CD4-positive, alpha-beta memory T cell (primary cell): ENCODE results near the gene C10orf90. TPM values are rescaled to one million over a fixed set of nuclear protein-coding genes. Genes with fewer than 3 reads are reported as not detected.

Experiments used
- CTCF ChIA-PET: fragments of 350-600 bp; sonication (Branson Sonifier 250); formaldehyde crosslinking; loops from one replicate; lab custom pipeline; 2021; ENCODE audit warnings: inconsistent platforms; ENCODE audit not compliant: partially characterized antibody; lab: Charles Lee
- POLR2A ChIA-PET: fragments of 350-600 bp; sonication (Branson Sonifier 250); formaldehyde crosslinking; loops from one replicate; lab custom pipeline; 2021; ENCODE audit not compliant: partially characterized antibody; lab: Charles Lee
- DNase-seq, 5 donors: peaks; one replicate each; pipeline versions ENCODE4 v3.0.0 to v3.0.0-alpha.2; 2020 to 2022; ENCODE audit warnings: mixed read lengths in 1 of 5
- H3K27ac ChIP-seq: one replicate; pipeline ENCODE4 v1.7.0; 2013; ENCODE audit warnings: low read depth, low read length
- H3K27me3 ChIP-seq: 2 replicates; pipeline ENCODE4 v1.7.0; 2013; ENCODE audit warnings: mild to moderate bottlenecking, low read length, moderate library complexity; ENCODE audit not compliant: insufficient read depth
- H3K36me3 ChIP-seq: 2 replicates; pipeline ENCODE4 v1.7.0; 2013; ENCODE audit warnings: mild to moderate bottlenecking, low read length, moderate library complexity; ENCODE audit not compliant: insufficient read depth
- H3K4me1 ChIP-seq: 2 replicates; pipeline ENCODE4 v1.7.0; 2013; ENCODE audit warnings: mild to moderate bottlenecking, low read length, moderate library complexity; ENCODE audit not compliant: insufficient read depth
- H3K4me3 ChIP-seq, 2 donors: one replicate each; pipeline ENCODE4 v1.7.0; 2013; ENCODE audit warnings: low read length in 2 of 2, mild to moderate bottlenecking in 1 of 2
- H3K9me3 ChIP-seq, 2 donors: one replicate each; pipeline ENCODE4 v1.7.0; 2013; ENCODE audit warnings: low read length in 2 of 2, control low read depth in 1 of 2; ENCODE audit not compliant: control insufficient read depth in 1 of 2
- H3K27ac Mint-ChIP-seq, 7 donors: one replicate each; pipeline ENCODE4 v1.8.0; 2020 to 2021; ENCODE audit warnings: mixed read lengths in 7 of 7, mild to moderate bottlenecking in 6 of 7, inconsistent platforms in 3 of 7, moderate library complexity in 3 of 7
- H3K27me3 Mint-ChIP-seq, 2 donors: one replicate each; pipeline ENCODE4 v1.8.0; 2020 to 2021; ENCODE audit warnings: mixed read lengths in 2 of 2
- H3K36me3 Mint-ChIP-seq, 2 donors: one replicate each; pipeline ENCODE4 v1.8.0; 2020 to 2021; ENCODE audit warnings: mixed read lengths in 2 of 2, inconsistent platforms in 1 of 2, mild to moderate bottlenecking in 1 of 2
- H3K4me1 Mint-ChIP-seq, 4 donors: one replicate each; pipeline ENCODE4 v1.8.0; 2020 to 2021; ENCODE audit warnings: mixed read lengths in 4 of 4, mild to moderate bottlenecking in 1 of 4
- H3K4me3 Mint-ChIP-seq, 8 donors: one replicate each; pipeline ENCODE4 v1.8.0; 2020 to 2021; ENCODE audit warnings: mixed read lengths in 8 of 8, mild to moderate bottlenecking in 7 of 8, moderate library complexity in 6 of 8, inconsistent platforms in 3 of 8
- H3K9me3 Mint-ChIP-seq, 8 donors: one replicate each; pipeline ENCODE4 v1.8.0; 2020 to 2021; ENCODE audit warnings: mixed read lengths in 8 of 8, mild to moderate bottlenecking in 5 of 8, inconsistent platforms in 3 of 8, moderate library complexity in 1 of 8
- intact Hi-C: fragments of 100-400 bp; cut with micrococcal nuclease; formaldehyde crosslinking; loops from one replicate; pipeline ENCODE4 v1.15.1; 2023
- polyA plus RNA-seq, 2 donors: library from polyadenylated mRNA; unstranded; fragments of 300-500 nt; fragmentation: Illumina TruSeq; gene quantifications; one replicate each; pipeline ENCODE4 v1.2.3, GENCODE V29; 2021
- total RNA-seq, 2 experiments: library from RNA; stranded (reverse); gene quantifications; one replicate each; pipeline ENCODE4 v1.2.3, GENCODE V29; 2021

The C10orf90 gene
- total and polyA plus RNA-seq, 4 experiments from 2014 or later = not detected

- H3K4me1 ChIP-seq = no peaks in the 10 kb centered on the region
- no peaks in the 10 kb centered on the region for H3K36me3 Mint-ChIP-seq
- H3K27me3 Mint-ChIP-seq = no peaks in the 10 kb centered on the region
- H3K27me3 ChIP-seq = no peaks in the 10 kb centered on the region
- intact Hi-C loops = no loop called here
- DNase-seq = no peak
- no peak overlapping the region for H3K4me3 Mint-ChIP-seq
- H3K36me3 ChIP-seq = no peaks in the 10 kb centered on the region
- no peak overlapping the region for H3K27ac ChIP-seq
- ChIA-PET POLR2A (no interaction called here), CTCF (no interaction called here)
- H3K4me3 ChIP-seq = no peak overlapping the region
- peaks cover 0 to 2% (median 0%) of the 10 kb centered on the region in 8 donors for H3K9me3 Mint-ChIP-seq
- H3K9me3 ChIP-seq = no peaks in the 10 kb centered on the region
- H3K4me1 Mint-ChIP-seq = no peaks in the 10 kb centered on the region
- no peak overlapping the region for H3K27ac Mint-ChIP-seq
Measured at GRCh38 chr10:126497672-126498071, 172.8 kb downstream of the C10orf90 start.

- Mint-ChIP-seq H3K4me1 (no peaks in the 10 kb centered on the region), H3K9me3 (peaks cover 0 to 2% (median 0%) of the 10 kb centered on the region in 8 donors), H3K27me3 (no peaks in the 10 kb centered on the region), H3K36me3 (no peaks in the 10 kb centered on the region), H3K27ac (peak overlapping the region in 3 of 7 donors; percentile 55 to 64 (median 56)), H3K4me3 (no peak overlapping the region)
- H3K27me3 ChIP-seq = no peaks in the 10 kb centered on the region
- H3K9me3 ChIP-seq = no peaks in the 10 kb centered on the region
- ChIA-PET POLR2A (no interaction called here), CTCF (no interaction called here)
- no peak overlapping the region for H3K4me3 ChIP-seq
- H3K4me1 ChIP-seq = no peaks in the 10 kb centered on the region
- no peaks in the 10 kb centered on the region for H3K36me3 ChIP-seq
- H3K27ac ChIP-seq = no peak overlapping the region
- DNase-seq = no peak
- intact Hi-C loops = no loop called here
Measured at GRCh38 chr10:126496771-126497545, 173.5 kb downstream of the C10orf90 start.

GRCh38 chr10:126491476-126491875 lies 179.0 kb downstream of the C10orf90 start:
- Mint-ChIP-seq H3K4me1 (no peaks in the 10 kb centered on the region), H3K4me3 (no peak overlapping the region), H3K27ac (no peak overlapping the region), H3K27me3 (no peaks in the 10 kb centered on the region), H3K36me3 (no peaks in the 10 kb centered on the region), H3K9me3 (peaks cover 0 to 10% (median under 1%) of the 10 kb centered on the region in 8 donors)
- Histone ChIP-seq H3K36me3 (no peaks in the 10 kb centered on the region), H3K9me3 (no peaks in the 10 kb centered on the region), H3K4me3 (no peak overlapping the region), H3K27me3 (no peaks in the 10 kb centered on the region), H3K27ac (no peak overlapping the region), H3K4me1 (no peaks in the 10 kb centered on the region)
- CTCF ChIA-PET = no interaction called here
- POLR2A ChIA-PET = no interaction called here
- no peak for DNase-seq
- intact Hi-C loops = no loop called here

DNA sequence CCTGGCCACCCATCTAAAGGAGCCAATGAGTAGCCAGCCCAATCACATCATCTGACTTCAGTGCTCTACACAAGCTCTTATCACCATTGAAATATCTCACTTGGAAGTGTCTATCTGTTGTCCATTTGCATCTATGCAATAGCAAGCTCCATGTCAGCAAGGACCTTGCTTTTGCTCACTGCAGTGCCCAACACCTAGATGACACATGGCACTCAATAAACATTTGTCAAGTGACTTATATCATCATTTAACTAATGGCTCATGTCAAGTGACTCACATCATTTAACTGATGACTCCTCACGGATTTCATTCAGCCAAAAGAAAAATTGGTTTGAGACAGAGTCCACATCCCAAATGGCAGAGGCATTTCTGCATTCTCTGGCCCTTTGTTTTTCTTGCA lies 189.3 kb downstream of the C10orf90 start:
- Mint-ChIP-seq H3K27me3 (no peaks in the 10 kb centered on the region), H3K36me3 (no peaks in the 10 kb centered on the region), H3K9me3 (peaks cover 0 to 6% (median 0%) of the 10 kb centered on the region in 8 donors), H3K27ac (no peak overlapping the region), H3K4me1 (peaks cover 0 to 2% (median 0%) of the 10 kb centered on the region in 4 donors), H3K4me3 (no peak overlapping the region)
- intact Hi-C loops = no loop called here
- no peaks in the 10 kb centered on the region for H3K36me3 ChIP-seq
- H3K27me3 ChIP-seq = no peaks in the 10 kb centered on the region
- ChIA-PET POLR2A (no interaction called here), CTCF (no interaction called here)
- DNase-seq = no peak
- no peak overlapping the region for H3K27ac ChIP-seq
- no peak overlapping the region for H3K4me3 ChIP-seq
- no peaks in the 10 kb centered on the region for H3K4me1 ChIP-seq
- no peaks in the 10 kb centered on the region for H3K9me3 ChIP-seq

GRCh38 chr10:126480648-126481047 lies 189.8 kb downstream of the C10orf90 start:
- CTCF ChIA-PET = no interaction called here
- Mint-ChIP-seq H3K27me3 (no peaks in the 10 kb centered on the region), H3K27ac (no peak overlapping the region)

GRCh38 chr10:126479280-126479895 lies 191.1 kb downstream of the C10orf90 start:
- Mint-ChIP-seq H3K9me3 (peaks cover 0 to 6% (median under 1%) of the 10 kb centered on the region in 8 donors), H3K27ac (no peak overlapping the region), H3K4me3 (no peak overlapping the region), H3K4me1 (peaks cover 0 to 2% (median 0%) of the 10 kb centered on the region in 4 donors), H3K36me3 (no peaks in the 10 kb centered on the region), H3K27me3 (no peaks in the 10 kb centered on the region)
- H3K36me3 ChIP-seq = no peaks in the 10 kb centered on the region
- POLR2A ChIA-PET = no interaction called here
- CTCF ChIA-PET = no interaction called here
- no peak for DNase-seq
- intact Hi-C loops = no loop called here
- no peaks in the 10 kb centered on the region for H3K4me1 ChIP-seq
- H3K4me3 ChIP-seq = no peak overlapping the region
- H3K27ac ChIP-seq = no peak overlapping the region
- no peaks in the 10 kb centered on the region for H3K27me3 ChIP-seq
- no peaks in the 10 kb centered on the region for H3K9me3 ChIP-seq

More at GRCh38 chr10:126480648-126481047, 189.8 kb downstream of the C10orf90 start:
- no peaks in the 10 kb centered on the region for H3K4me1 ChIP-seq
- H3K4me1 Mint-ChIP-seq = peaks cover 0 to 2% (median 0%) of the 10 kb centered on the region in 4 donors
- peak overlapping the region in 1 of 8 donors; percentile 5 for H3K4me3 Mint-ChIP-seq
- POLR2A ChIA-PET = no interaction called here
- DNase-seq = no peak
- H3K27ac ChIP-seq = no peak overlapping the region
- intact Hi-C loops = no loop called here
- H3K9me3 Mint-ChIP-seq = peaks cover 0 to 6% (median 0%) of the 10 kb centered on the region in 8 donors
- no peaks in the 10 kb centered on the region for H3K27me3 ChIP-seq
- no peak overlapping the region for H3K4me3 ChIP-seq
- no peaks in the 10 kb centered on the region for H3K36me3 Mint-ChIP-seq
- H3K36me3 ChIP-seq = no peaks in the 10 kb centered on the region
- no peaks in the 10 kb centered on the region for H3K9me3 ChIP-seq

GRCh38 chr10:126478546-126478945 lies 191.9 kb downstream of the C10orf90 start:
- DNase-seq = no peak
- POLR2A ChIA-PET = no interaction called here
- Mint-ChIP-seq H3K36me3 (no peaks in the 10 kb centered on the region), H3K9me3 (peaks cover 0 to 3% (median 0%) of the 10 kb centered on the region in 8 donors), H3K27me3 (no peaks in the 10 kb centered on the region), H3K4me3 (no peak overlapping the region), H3K27ac (no peak overlapping the region), H3K4me1 (peaks cover 0 to 2% (median 0%) of the 10 kb centered on the region in 4 donors)
- H3K4me1 ChIP-seq = no peaks in the 10 kb centered on the region
- no peaks in the 10 kb centered on the region for H3K36me3 ChIP-seq
- H3K27me3 ChIP-seq = no peaks in the 10 kb centered on the region
- H3K4me3 ChIP-seq = no peak overlapping the region
- CTCF ChIA-PET = no interaction called here
- no peaks in the 10 kb centered on the region for H3K9me3 ChIP-seq
- intact Hi-C loops = no loop called here
- H3K27ac ChIP-seq = no peak overlapping the region
